T1000 (cell line): Measurements from ENCODE around the gene FADD.
A peak's percentile ranks its signal among the peaks of the same experiment; 100 is the strongest.

ENCODE experiments used
- DNase-seq: peaks from one replicate; lab custom pipeline; 2025; ENCODE audit warnings: mixed read lengths; lab: John Stamatoyannopoulos, UW

FADD gene, protein sequence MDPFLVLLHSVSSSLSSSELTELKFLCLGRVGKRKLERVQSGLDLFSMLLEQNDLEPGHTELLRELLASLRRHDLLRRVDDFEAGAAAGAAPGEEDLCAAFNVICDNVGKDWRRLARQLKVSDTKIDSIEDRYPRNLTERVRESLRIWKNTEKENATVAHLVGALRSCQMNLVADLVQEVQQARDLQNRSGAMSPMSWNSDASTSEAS

DNA sequence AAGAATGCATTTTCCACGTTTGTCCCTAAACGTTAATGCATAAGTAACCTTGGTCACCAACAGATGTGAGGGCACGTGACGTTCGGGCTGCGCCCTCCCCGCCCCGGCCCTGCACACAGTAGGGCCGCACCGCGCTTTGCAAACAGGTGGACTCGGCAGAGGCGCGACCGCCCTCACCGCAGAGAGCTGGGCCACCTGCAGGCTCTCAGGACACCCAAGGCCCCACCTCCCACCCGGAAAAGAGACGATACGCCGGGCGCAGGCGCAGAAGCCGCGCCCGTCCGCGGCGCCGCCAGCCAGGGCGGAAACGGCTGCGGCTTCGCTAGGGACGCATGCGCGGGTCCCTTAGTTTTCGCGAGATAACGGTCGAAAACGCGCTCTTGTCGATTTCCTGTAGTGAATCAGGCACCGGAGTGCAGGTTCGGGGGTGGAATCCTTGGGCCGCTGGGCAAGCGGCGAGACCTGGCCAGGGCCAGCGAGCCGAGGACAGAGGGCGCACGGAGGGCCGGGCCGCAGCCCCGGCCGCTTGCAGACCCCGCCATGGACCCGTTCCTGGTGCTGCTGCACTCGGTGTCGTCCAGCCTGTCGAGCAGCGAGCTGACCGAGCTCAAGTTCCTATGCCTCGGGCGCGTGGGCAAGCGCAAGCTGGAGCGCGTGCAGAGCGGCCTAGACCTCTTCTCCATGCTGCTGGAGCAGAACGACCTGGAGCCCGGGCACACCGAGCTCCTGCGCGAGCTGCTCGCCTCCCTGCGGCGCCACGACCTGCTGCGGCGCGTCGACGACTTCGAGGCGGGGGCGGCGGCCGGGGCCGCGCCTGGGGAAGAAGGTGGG, at the start of gene FADD:
TSS of gene FADD (plus strand) at position 377 of the 831 bp plus-strand sequence. CDS start at position 541, 164 bp downstream.
- peak; percentile 82 for DNase-seq

- no peak for DNase-seq
Measured at GRCh38 chr11:70155386-70155785, 47.7 kb upstream of the FADD start.

DNA sequence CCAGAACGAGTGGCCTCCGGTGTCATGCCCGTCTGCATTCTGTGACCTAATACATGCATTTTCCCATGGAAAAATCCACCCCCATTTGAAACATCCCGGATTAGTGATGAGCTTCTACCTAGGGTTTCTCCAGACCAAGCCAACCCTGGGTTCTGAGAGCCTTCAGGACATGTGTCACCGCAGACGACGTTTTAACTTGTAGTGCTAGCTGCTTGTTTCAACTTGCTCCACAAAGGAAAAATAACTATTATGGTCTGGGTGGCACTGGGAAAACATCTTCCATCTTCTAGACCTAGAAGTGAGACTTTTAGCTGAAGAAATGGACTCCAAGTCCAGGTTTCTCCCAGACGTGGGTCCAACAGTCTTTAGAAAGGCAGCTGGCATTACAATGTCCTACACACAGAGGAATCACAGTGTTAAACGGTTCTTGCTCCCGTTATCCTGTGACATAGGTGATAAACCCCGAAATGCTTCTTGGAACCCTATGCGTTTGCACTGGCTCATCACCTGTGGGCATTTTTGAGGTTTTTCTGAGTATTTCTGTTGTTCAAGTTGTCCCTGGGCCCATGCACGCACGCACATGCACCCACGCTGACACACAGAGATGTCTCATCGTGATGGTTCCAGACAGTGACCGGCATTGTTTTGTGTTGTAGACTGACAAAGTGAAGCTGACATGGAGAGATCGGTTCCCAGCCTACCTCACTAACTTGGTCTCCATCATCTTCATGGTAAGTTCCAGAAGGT, 46.6 kb upstream of the FADD start:
- no peak for DNase-seq

DNA sequence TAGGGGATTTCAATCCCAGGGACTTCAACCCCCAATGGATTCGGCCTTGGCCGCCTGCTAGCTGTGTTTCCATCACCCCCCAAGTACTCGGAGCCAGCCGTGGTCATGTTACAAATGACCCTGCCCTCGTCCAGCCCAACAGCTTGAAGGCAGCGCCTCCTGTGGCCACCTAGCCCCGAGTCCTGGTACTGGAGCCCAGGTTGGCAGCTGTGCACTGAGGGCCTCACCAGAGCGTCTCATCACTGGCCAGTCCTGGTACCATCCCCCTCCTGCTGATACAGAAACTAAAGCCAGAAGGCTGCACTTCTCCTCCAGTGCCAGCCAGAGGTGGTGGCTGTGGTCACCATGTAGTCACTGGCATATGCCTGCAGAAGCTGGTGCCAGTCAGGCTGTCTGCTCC, 44.9 kb upstream of the FADD start:
- no peak for DNase-seq

DNA sequence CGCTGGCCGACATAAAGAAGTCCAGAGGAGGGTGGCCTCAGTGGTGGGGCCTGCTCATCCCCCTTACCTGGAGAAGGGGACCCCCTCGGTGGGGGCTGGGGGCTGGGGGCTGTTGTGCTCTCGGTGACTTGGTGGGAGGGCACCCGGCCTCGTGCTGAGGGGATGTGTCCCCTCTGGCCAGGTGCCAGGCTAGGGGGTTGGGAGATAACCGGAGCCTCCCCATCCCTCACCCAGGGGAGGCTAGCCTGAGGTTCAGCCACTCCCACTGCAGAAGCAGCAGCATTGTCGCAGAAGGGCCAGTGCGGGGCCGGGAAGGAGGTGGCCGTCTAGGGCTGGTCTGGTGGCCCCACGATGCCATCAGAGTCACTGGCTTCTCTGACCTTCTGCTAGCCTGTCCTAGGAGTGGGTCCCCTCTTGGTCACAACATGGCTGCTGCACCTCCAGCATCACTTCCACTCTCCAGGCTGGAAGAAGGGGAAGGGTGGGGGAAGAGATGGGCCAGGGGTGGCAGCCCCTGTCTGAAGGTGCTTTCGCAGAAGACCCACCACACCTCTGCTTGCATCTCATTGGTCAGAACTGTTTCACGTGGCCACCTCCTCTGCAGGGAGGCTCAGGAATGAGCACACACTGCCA, 44.2 kb upstream of the FADD start:
- DNase-seq, result no peak

- DNase-seq, result peak; percentile 94
Measured at GRCh38 chr11:70159627-70160570, 43.2 kb upstream of the FADD start.

DNA sequence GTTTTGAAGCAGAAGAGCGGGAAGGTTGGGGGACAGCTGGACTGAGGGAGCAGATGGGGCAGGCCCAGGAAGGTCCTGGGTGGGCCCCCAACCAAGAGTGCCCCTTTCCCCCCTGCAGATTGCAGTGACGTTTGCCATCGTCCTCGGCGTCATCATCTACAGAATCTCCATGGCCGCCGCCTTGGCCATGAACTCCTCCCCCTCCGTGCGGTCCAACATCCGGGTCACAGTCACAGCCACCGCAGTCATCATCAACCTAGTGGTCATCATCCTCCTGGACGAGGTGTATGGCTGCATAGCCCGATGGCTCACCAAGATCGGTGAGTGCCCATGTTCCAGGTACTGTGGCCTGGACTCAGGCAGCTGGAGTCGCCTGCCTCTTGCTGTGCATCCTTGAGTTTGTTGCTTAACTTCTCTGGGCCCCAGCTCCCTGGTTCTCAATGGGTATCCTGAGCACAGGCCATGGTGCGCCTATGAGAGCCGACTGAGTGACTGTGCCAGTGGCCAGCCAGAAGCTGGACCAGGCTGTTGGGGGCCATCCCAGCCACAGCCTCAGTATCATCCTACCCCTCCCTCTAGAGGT, 42.0 kb upstream of the FADD start:
- DNase-seq, result no peak

GRCh38 chr11:70164705-70165104, 38.4 kb upstream of the FADD start:
- DNase-seq, result no peak

- no peak for DNase-seq
Measured at GRCh38 chr11:70167120-70167519, 36.0 kb upstream of the FADD start.

- DNase-seq, result no peak
Measured at GRCh38 chr11:70167723-70168404, 35.2 kb upstream of the FADD start.

DNA sequence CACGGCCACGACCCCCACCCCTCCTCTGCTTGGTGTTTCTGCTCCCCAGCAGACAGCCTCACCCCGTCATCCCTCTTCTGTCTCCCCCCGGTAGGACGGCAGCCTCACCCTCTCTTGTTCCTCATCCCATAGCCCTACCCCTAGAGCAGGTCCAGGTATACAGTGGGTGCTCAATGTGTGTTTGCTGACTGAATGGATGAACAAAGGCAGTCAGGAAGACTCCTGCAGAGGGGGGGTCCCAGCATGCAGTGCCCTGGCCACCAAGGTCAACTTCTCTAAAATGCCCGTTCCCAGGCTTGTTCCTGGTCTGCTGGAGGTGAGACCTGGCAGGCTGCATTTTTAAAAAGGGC, 34.7 kb upstream of the FADD start:
- no peak for DNase-seq

- DNase-seq, result no peak
Measured at GRCh38 chr11:70169127-70169526, 34.0 kb upstream of the FADD start.

GRCh38 chr11:70169632-70170031, 33.5 kb upstream of the FADD start:
- DNase-seq, result no peak

DNA sequence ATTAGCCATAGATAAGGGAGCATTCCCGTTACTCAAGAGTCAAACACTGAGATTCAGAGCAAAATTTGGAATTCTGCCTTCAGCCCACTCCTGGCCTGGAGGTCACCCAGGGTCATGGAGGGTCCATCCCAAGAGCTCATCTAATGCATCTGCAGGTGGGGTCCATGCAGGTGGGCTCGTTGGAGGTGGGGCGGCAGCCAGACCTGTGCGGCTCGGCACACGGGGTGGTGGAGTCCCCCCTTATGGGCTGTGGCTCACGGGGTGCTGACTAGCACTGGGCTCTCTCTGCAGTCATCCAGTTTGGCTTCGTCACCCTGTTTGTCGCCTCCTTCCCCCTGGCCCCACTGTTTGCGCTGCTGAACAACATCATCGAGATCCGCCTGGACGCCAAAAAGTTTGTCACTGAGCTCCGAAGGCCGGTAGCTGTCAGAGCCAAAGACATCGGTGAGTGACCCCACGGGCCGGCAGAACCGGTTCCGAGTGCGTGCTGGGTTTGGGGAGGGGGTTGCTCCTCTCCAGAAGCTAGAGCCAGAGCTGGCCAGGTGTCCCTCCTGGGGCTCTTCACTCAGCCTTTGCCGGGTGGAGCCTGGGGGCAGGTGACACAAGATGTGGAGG, 32.4 kb upstream of the FADD start:
- DNase-seq, result no peak

DNA sequence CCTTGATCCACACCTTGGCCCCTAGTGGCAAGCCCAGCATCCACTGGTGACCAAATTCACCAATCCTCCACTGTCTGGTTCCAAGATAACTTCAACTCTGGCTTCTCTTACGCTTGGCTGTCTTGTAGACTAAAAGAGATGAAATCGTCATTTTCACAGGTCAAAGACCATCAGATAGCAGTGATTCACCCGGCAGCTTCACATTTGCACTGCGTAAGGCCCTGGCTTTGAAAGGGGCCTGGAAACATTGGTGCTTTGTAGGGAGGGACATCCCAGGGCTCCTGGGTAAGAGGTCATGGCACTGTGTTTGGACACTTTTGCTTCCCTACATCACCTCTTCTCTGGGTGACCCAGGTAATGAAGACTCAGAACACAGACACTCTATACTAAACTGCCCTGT, 30.1 kb upstream of the FADD start:
- DNase-seq, result no peak

DNA sequence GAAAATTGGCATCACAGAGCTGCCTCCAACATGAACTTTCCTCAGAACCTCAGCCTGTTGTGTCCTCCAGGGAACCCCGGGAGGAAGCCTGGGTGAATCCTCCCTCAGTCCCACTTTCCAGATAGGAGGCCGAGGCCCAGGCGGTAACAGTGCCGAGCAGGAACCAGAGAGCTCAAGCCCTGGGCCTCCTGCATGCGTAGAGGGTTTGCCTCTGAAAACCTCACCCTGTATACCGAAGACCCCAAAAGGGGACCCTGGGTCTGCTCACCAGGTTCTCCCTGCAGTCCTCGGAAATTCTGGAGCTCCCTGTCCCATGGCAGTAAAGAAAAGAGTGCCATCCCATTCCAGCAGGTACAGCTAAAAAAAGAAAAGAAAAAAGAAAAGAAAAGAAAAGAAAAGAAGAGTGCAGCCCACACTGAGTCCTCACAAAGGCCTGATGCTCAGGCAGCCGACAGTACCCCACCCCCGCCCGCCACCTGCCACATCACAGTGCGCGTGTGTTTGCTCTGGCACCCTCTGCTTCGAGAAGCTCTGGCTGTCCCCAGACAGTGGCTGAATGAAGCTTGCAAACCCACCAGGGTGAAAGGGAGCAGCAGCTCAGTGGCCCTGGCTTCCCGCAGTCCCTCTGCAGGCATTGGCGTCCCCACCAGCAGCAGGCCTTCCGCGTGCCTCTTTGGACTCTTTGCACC, 28.4 kb upstream of the FADD start:
- DNase-seq, result no peak

GRCh38 chr11:70175236-70175698, 27.8 kb upstream of the FADD start:
- no peak for DNase-seq

DNA sequence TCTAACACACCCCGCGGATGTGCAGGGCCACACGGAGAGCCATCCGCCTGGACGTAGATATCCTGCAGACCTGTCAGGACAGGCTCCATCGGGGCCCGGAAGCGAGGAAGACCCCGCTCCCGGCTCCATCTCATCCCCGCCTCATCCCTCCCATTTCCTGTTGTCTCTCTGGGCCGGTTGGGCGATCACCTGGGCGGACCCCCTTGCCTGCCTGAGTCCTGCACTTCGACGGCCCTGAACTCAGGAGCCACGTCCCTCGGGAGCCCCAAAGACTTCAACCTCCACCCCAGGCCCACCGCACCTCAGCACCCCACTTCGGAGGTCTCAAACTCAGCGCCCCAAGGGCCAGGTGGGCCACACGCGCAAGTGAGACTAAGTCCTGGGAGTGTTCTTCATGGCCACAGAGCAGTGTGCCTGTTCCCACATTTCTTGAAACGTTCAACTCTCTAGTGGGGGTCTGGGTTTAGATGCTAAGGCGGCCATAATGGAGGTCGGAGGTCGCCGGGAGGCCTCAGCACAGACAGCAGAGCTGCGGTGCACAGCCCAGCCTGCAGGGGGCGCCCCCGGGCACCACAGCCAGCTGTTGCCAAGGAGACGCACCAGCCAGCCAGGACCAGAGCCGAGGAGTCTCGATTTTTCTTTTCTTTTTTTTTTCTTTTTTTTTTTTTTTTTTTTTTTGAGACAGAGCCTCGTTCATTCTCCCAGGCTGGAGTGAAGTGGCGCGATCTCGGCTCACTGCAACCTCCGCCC, 26.0 kb upstream of the FADD start:
- DNase-seq, result no peak
